ENCODE results near the gene RAPGEF5.

The RAPGEF5 gene

GRCh38 chr7:22325671-22326070, 31.3 kb downstream of the RAPGEF5 start:
- no peak for DNase-seq (ENCODE audit: low read depth, low spot score)
- no peaks in the 10 kb centered on the region for H3K36me3 ChIP-seq (ENCODE audit: insufficient read depth, insufficient read length, low read length)
- H3K9ac ChIP-seq (ENCODE audit: insufficient read length, low read depth): no peak overlapping the region
- H3K4me3 ChIP-seq (ENCODE audit: insufficient read length, low read depth): no peak overlapping the region
- H3K27me3 ChIP-seq (ENCODE audit: insufficient read depth, insufficient read length): no peaks in the 10 kb centered on the region
- no peaks in the 10 kb centered on the region for H3K9me3 ChIP-seq (ENCODE audit: insufficient read depth, low read length)
- no peaks in the 10 kb centered on the region for H3K4me1 ChIP-seq (ENCODE audit: insufficient read depth, insufficient read length)
- TF ChIP-seq SUZ12 (IDR thresholded peaks at IDR 0.05; ENCODE audit: extremely low read depth, insufficient read depth, insufficient read length): no peak
- TF ChIP-seq ZNF274 (IDR thresholded peaks at IDR 0.05; ENCODE audit: low read depth, low read length): no peak
- TF ChIP-seq YY1 (IDR thresholded peaks at IDR 0.05; ENCODE audit: insufficient read depth, insufficient read length): no peak

- TF ChIP-seq ZNF274 (IDR thresholded peaks at IDR 0.05; ENCODE audit: low read depth, low read length) (no peak), SUZ12 (IDR thresholded peaks at IDR 0.05; ENCODE audit: extremely low read depth, insufficient read depth, insufficient read length) (no peak), YY1 (IDR thresholded peaks at IDR 0.05; ENCODE audit: insufficient read depth, insufficient read length) (no peak)
- no peak for DNase-seq (ENCODE audit: low read depth, low spot score)
- Histone ChIP-seq H3K27me3 (ENCODE audit: insufficient read depth, insufficient read length) (no peaks in the 10 kb centered on the region), H3K9ac (ENCODE audit: insufficient read length, low read depth) (no peak overlapping the region), H3K4me1 (ENCODE audit: insufficient read depth, insufficient read length) (no peaks in the 10 kb centered on the region), H3K4me3 (ENCODE audit: insufficient read length, low read depth) (no peak overlapping the region), H3K36me3 (ENCODE audit: insufficient read depth, insufficient read length, low read length) (no peaks in the 10 kb centered on the region), H3K9me3 (ENCODE audit: insufficient read depth, low read length) (no peaks in the 10 kb centered on the region)
Measured at GRCh38 chr7:22323714-22324113, 33.2 kb downstream of the RAPGEF5 start.

GRCh38 chr7:22320416-22320815, 36.5 kb downstream of the RAPGEF5 start:
- no peak overlapping the region for H3K4me3 ChIP-seq (ENCODE audit: insufficient read length, low read depth)
- H3K9ac ChIP-seq (ENCODE audit: insufficient read length, low read depth): no peak overlapping the region
- DNase-seq (ENCODE audit: low read depth, low spot score): no peak
- H3K36me3 ChIP-seq (ENCODE audit: insufficient read depth, insufficient read length, low read length): no peaks in the 10 kb centered on the region
- TF ChIP-seq SUZ12 (IDR thresholded peaks at IDR 0.05; ENCODE audit: extremely low read depth, insufficient read depth, insufficient read length) (no peak), ZNF274 (IDR thresholded peaks at IDR 0.05; ENCODE audit: low read depth, low read length) (no peak), YY1 (IDR thresholded peaks at IDR 0.05; ENCODE audit: insufficient read depth, insufficient read length) (no peak)
- no peaks in the 10 kb centered on the region for H3K27me3 ChIP-seq (ENCODE audit: insufficient read depth, insufficient read length)
- no peaks in the 10 kb centered on the region for H3K4me1 ChIP-seq (ENCODE audit: insufficient read depth, insufficient read length)
- no peaks in the 10 kb centered on the region for H3K9me3 ChIP-seq (ENCODE audit: insufficient read depth, low read length)

- TF ChIP-seq YY1 (IDR thresholded peaks at IDR 0.05; ENCODE audit: insufficient read depth, insufficient read length) (no peak), SUZ12 (IDR thresholded peaks at IDR 0.05; ENCODE audit: extremely low read depth, insufficient read depth, insufficient read length) (no peak), ZNF274 (IDR thresholded peaks at IDR 0.05; ENCODE audit: low read depth, low read length) (no peak)
- no peaks in the 10 kb centered on the region for H3K27me3 ChIP-seq (ENCODE audit: insufficient read depth, insufficient read length)
- H3K9ac ChIP-seq (ENCODE audit: insufficient read length, low read depth): no peak overlapping the region
- H3K9me3 ChIP-seq (ENCODE audit: insufficient read depth, low read length): no peaks in the 10 kb centered on the region
- no peaks in the 10 kb centered on the region for H3K4me1 ChIP-seq (ENCODE audit: insufficient read depth, insufficient read length)
- no peaks in the 10 kb centered on the region for H3K36me3 ChIP-seq (ENCODE audit: insufficient read depth, insufficient read length, low read length)
- no peak overlapping the region for H3K4me3 ChIP-seq (ENCODE audit: insufficient read length, low read depth)
- no peak for DNase-seq (ENCODE audit: low read depth, low spot score)
Measured at GRCh38 chr7:22319424-22320403, 37.2 kb downstream of the RAPGEF5 start.

GRCh38 chr7:22318376-22318775, 38.6 kb downstream of the RAPGEF5 start:
- Histone ChIP-seq H3K9me3 (ENCODE audit: insufficient read depth, low read length) (no peaks in the 10 kb centered on the region), H3K36me3 (ENCODE audit: insufficient read depth, insufficient read length, low read length) (no peaks in the 10 kb centered on the region), H3K4me1 (ENCODE audit: insufficient read depth, insufficient read length) (no peaks in the 10 kb centered on the region), H3K27me3 (ENCODE audit: insufficient read depth, insufficient read length) (no peaks in the 10 kb centered on the region), H3K9ac (ENCODE audit: insufficient read length, low read depth) (no peak overlapping the region), H3K4me3 (ENCODE audit: insufficient read length, low read depth) (no peak overlapping the region)
- no peak for DNase-seq (ENCODE audit: low read depth, low spot score)
- TF ChIP-seq SUZ12 (IDR thresholded peaks at IDR 0.05; ENCODE audit: extremely low read depth, insufficient read depth, insufficient read length): no peak
- TF ChIP-seq ZNF274 (IDR thresholded peaks at IDR 0.05; ENCODE audit: low read depth, low read length): no peak
- no peak for TF ChIP-seq YY1 (IDR thresholded peaks at IDR 0.05; ENCODE audit: insufficient read depth, insufficient read length)

- Histone ChIP-seq H3K27me3 (ENCODE audit: insufficient read depth, insufficient read length) (no peaks in the 10 kb centered on the region), H3K36me3 (ENCODE audit: insufficient read depth, insufficient read length, low read length) (no peaks in the 10 kb centered on the region), H3K4me1 (ENCODE audit: insufficient read depth, insufficient read length) (no peaks in the 10 kb centered on the region), H3K9ac (ENCODE audit: insufficient read length, low read depth) (no peak overlapping the region), H3K4me3 (ENCODE audit: insufficient read length, low read depth) (no peak overlapping the region), H3K9me3 (ENCODE audit: insufficient read depth, low read length) (no peaks in the 10 kb centered on the region)
- no peak for DNase-seq (ENCODE audit: low read depth, low spot score)
- TF ChIP-seq ZNF274 (IDR thresholded peaks at IDR 0.05; ENCODE audit: low read depth, low read length) (no peak), SUZ12 (IDR thresholded peaks at IDR 0.05; ENCODE audit: extremely low read depth, insufficient read depth, insufficient read length) (no peak), YY1 (IDR thresholded peaks at IDR 0.05; ENCODE audit: insufficient read depth, insufficient read length) (no peak)
Measured at GRCh38 chr7:22317632-22318031, 39.3 kb downstream of the RAPGEF5 start.

GRCh38 chr7:22316914-22317313, 40.0 kb downstream of the RAPGEF5 start:
- no peak overlapping the region for H3K9ac ChIP-seq (ENCODE audit: insufficient read length, low read depth)
- no peaks in the 10 kb centered on the region for H3K4me1 ChIP-seq (ENCODE audit: insufficient read depth, insufficient read length)
- no peaks in the 10 kb centered on the region for H3K9me3 ChIP-seq (ENCODE audit: insufficient read depth, low read length)
- DNase-seq (ENCODE audit: low read depth, low spot score): no peak
- H3K27me3 ChIP-seq (ENCODE audit: insufficient read depth, insufficient read length): no peaks in the 10 kb centered on the region
- no peaks in the 10 kb centered on the region for H3K36me3 ChIP-seq (ENCODE audit: insufficient read depth, insufficient read length, low read length)
- no peak overlapping the region for H3K4me3 ChIP-seq (ENCODE audit: insufficient read length, low read depth)
- TF ChIP-seq YY1 (IDR thresholded peaks at IDR 0.05; ENCODE audit: insufficient read depth, insufficient read length) (no peak), ZNF274 (IDR thresholded peaks at IDR 0.05; ENCODE audit: low read depth, low read length) (no peak), SUZ12 (IDR thresholded peaks at IDR 0.05; ENCODE audit: extremely low read depth, insufficient read depth, insufficient read length) (no peak)

All from NT2/D1 (cell line).